ENCODE data around the gene IRAK2. TPM values are rescaled to one million over a fixed set of nuclear protein-coding genes. Genes with fewer than 3 reads are reported as not detected.
"Not testable (repeated sequence)": the region's sequence is repeated elsewhere in the genome, so short reads cannot be mapped to it uniquely, and the experiment has no call there.

Gene IRAK2
- total and polyA plus RNA-seq, 2 of the 8 experiments (the other 6 are each of a cell fraction or from before 2014, with no cell fraction given), result 1.5 TPM

- H3K9ac ChIP-seq (replicated peaks in 1 of 4; ENCODE audit: extremely low read depth in 1 of 4, low read depth in 3 of 4, low read length in 3 of 4); H3K79me2 ChIP-seq (ENCODE audit: control insufficient read depth in 1 of 2, insufficient read depth in 2 of 2, low read length in 2 of 2); H3K14ac ChIP-seq (ENCODE audit: insufficient read length); H3K4me1 ChIP-seq (replicated peaks in 1 of 4; ENCODE audit: control insufficient read depth in 3 of 4, insufficient read depth in 4 of 4, low read length in 3 of 4); H3K27ac ChIP-seq (ENCODE audit: low read depth, low read length); FAIRE-seq; H2AK5ac ChIP-seq (ENCODE audit: low read depth, low read length); H2AFZ ChIP-seq (ENCODE audit: low read length); H2BK20ac ChIP-seq (ENCODE audit: low read length); H3K27me3 ChIP-seq (replicated peaks in 1 of 4; ENCODE audit: control insufficient read depth in 3 of 4, extremely low read depth in 1 of 4, insufficient read depth in 3 of 4, low read length in 3 of 4); H4K5ac ChIP-seq (ENCODE audit: insufficient read length, low read depth, low read length); DNase-seq (ENCODE audit: low read depth in 1 of 2, low spot score in 2 of 2); H3K18ac ChIP-seq (ENCODE audit: extremely low read depth, low read length); H3K4me3 ChIP-seq (ENCODE audit: extremely low read depth in 1 of 4, insufficient read depth in 2 of 4, low read depth in 3 of 4, low read length in 4 of 4); H3K79me1 ChIP-seq (ENCODE audit: low read depth, low read length); H4K91ac ChIP-seq (replicated peaks; ENCODE audit: insufficient read length, low read length); H2BK12ac ChIP-seq (ENCODE audit: low read depth, low read length); H2BK5ac ChIP-seq (ENCODE audit: low read depth, low read length); H4K20me1 ChIP-seq (replicated peaks in 1 of 2; ENCODE audit: control insufficient read depth in 1 of 2, insufficient read depth in 2 of 2, low read length in 2 of 2); H3K9me3 ChIP-seq (ENCODE audit: insufficient read depth in 2 of 2, low read depth in 1 of 2, low read length in 1 of 2); H3K4me2 ChIP-seq (ENCODE audit: insufficient read depth in 1 of 2, low read depth in 2 of 2, low read length in 2 of 2); H3K56ac ChIP-seq (replicated peaks; ENCODE audit: insufficient read length, low read depth, low read length); H4K8ac ChIP-seq (ENCODE audit: extremely low read depth, insufficient read depth, low read length); H2BK120ac ChIP-seq (replicated peaks; ENCODE audit: low read depth, low read length); H3K23me2 ChIP-seq (ENCODE audit: low read depth, low read length); H3K4ac ChIP-seq (replicated peaks; ENCODE audit: insufficient read length, low read depth, low read length); H3K23ac ChIP-seq (ENCODE audit: insufficient read length); H2BK15ac ChIP-seq (ENCODE audit: low read length); H3K36me3 ChIP-seq (ENCODE audit: control insufficient read depth in 2 of 4, insufficient read depth in 4 of 4, low read length in 3 of 4): not testable (repeated sequence)
- WGBS, 2 experiments (ENCODE audit: extremely low coverage in 1 of 2, insufficient coverage in 1 of 2, insufficient read length in 1 of 2, insufficient replicate concordance in 2 of 2, low coverage in 1 of 2, low lambda C conversion rate in 2 of 2, missing lambda C conversion rate in 1 of 2), result 87% methylated on average over 7 of the region's 7 CpGs; no CpG with 5 or more reads in 1 of the 2 experiments
- ChIA-PET POLR2A (ENCODE audit: partially characterized antibody) (interaction anchor here (0.8 to 1.5 kb wide), 2 partner anchors 26 to 70 kb away, joined by 3 read pairs; no protein-coding TSS in a partner anchor), CTCF (ENCODE audit: partially characterized antibody) (interaction anchor here (0.6 kb wide), 1 partner anchor 1117 kb away, joined by 5 read pairs; no protein-coding TSS in a partner anchor)
Measured at GRCh38 chr3:10175334-10175733, 10.6 kb downstream of the IRAK2 start.

DNA sequence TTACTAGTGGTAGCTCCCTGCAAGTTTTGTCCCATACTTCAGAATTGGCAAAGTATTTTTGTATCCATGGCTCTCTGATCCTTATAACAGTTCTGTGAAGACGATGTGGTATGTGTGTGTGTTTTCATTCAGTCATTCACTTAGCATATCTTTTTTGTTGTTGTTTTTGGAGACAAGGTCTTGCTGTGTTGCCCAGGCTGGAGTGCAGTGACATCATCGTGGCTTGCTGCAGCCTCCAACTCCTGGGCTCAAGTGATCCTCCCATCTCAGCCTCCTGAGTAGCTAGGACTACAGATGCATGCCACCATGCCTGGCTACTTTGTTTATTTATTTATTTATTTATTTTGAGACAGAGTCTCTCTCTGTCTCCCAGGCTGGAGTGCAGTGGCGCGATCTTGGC lies 11.4 kb downstream of the IRAK2 start:
- not testable (repeated sequence) for H2AK5ac ChIP-seq (ENCODE audit: low read depth, low read length); DNase-seq (ENCODE audit: low read depth in 1 of 2, low spot score in 2 of 2); H4K91ac ChIP-seq (replicated peaks; ENCODE audit: insufficient read length, low read length); H2BK15ac ChIP-seq (ENCODE audit: low read length); H2BK5ac ChIP-seq (ENCODE audit: low read depth, low read length); H3K79me1 ChIP-seq (ENCODE audit: low read depth, low read length); H3K9me3 ChIP-seq (ENCODE audit: insufficient read depth in 2 of 2, low read depth in 1 of 2, low read length in 1 of 2); H4K20me1 ChIP-seq (replicated peaks in 1 of 2; ENCODE audit: control insufficient read depth in 1 of 2, insufficient read depth in 2 of 2, low read length in 2 of 2); H3K14ac ChIP-seq (ENCODE audit: insufficient read length); H2BK12ac ChIP-seq (ENCODE audit: low read depth, low read length); H3K9ac ChIP-seq (replicated peaks in 1 of 4; ENCODE audit: extremely low read depth in 1 of 4, low read depth in 3 of 4, low read length in 3 of 4); H4K5ac ChIP-seq (ENCODE audit: insufficient read length, low read depth, low read length); H2AFZ ChIP-seq (ENCODE audit: low read length); H3K56ac ChIP-seq (replicated peaks; ENCODE audit: insufficient read length, low read depth, low read length); H3K36me3 ChIP-seq (ENCODE audit: control insufficient read depth in 2 of 4, insufficient read depth in 4 of 4, low read length in 3 of 4); FAIRE-seq; H3K23ac ChIP-seq (ENCODE audit: insufficient read length); H3K79me2 ChIP-seq (ENCODE audit: control insufficient read depth in 1 of 2, insufficient read depth in 2 of 2, low read length in 2 of 2); H3K4me3 ChIP-seq (ENCODE audit: extremely low read depth in 1 of 4, insufficient read depth in 2 of 4, low read depth in 3 of 4, low read length in 4 of 4); H2BK20ac ChIP-seq (ENCODE audit: low read length); H2BK120ac ChIP-seq (replicated peaks; ENCODE audit: low read depth, low read length); H4K8ac ChIP-seq (ENCODE audit: extremely low read depth, insufficient read depth, low read length); H3K27me3 ChIP-seq (replicated peaks in 1 of 4; ENCODE audit: control insufficient read depth in 3 of 4, extremely low read depth in 1 of 4, insufficient read depth in 3 of 4, low read length in 3 of 4); H3K4me1 ChIP-seq (replicated peaks in 1 of 4; ENCODE audit: control insufficient read depth in 3 of 4, insufficient read depth in 4 of 4, low read length in 3 of 4); H3K4me2 ChIP-seq (ENCODE audit: insufficient read depth in 1 of 2, low read depth in 2 of 2, low read length in 2 of 2); H3K23me2 ChIP-seq (ENCODE audit: low read depth, low read length); H3K27ac ChIP-seq (ENCODE audit: low read depth, low read length); H3K18ac ChIP-seq (ENCODE audit: extremely low read depth, low read length); H3K4ac ChIP-seq (replicated peaks; ENCODE audit: insufficient read length, low read depth, low read length)
- ChIA-PET POLR2A (ENCODE audit: partially characterized antibody) (interaction anchor here (0.6 to 1.5 kb wide), 3 partner anchors 27 to 692 kb away, joined by 3 to 4 read pairs (median 3); no protein-coding TSS in a partner anchor), CTCF (ENCODE audit: partially characterized antibody) (interaction anchor here (1.2 to 1.9 kb wide), 3 partner anchors 8 to 13 kb away, joined by 3 to 6 read pairs (median 5); no protein-coding TSS in a partner anchor)
- 94% methylated on average over 4 of the region's 4 CpGs; no CpG with 5 or more reads in 1 of the 2 experiments for whole genome bisulfite sequencing, 2 experiments (ENCODE audit: extremely low coverage in 1 of 2, insufficient coverage in 1 of 2, insufficient read length in 1 of 2, insufficient replicate concordance in 2 of 2, low coverage in 1 of 2, low lambda C conversion rate in 2 of 2, missing lambda C conversion rate in 1 of 2)

All from H1 (cell line).